Activated CD4-positive, alpha-beta T cell treated with anti-CD3 and anti-CD28 coated beads, Interleukin-10, Interleukin-2, amounts not matched to agents 100 ng/mL and 50 ng/mL, durations not matched to agents 16 hours and 8 hours (primary cell): Measurements from ENCODE around the gene ABR.
"Not testable (repeated sequence)": the region's sequence is repeated elsewhere in the genome, so short reads cannot be mapped to it uniquely, and the experiment has no call there.

Experiments used
- DNase-seq: peaks from one replicate; pipeline ENCODE4 v3.0.0-alpha.2; 2020

The ABR gene

DNA sequence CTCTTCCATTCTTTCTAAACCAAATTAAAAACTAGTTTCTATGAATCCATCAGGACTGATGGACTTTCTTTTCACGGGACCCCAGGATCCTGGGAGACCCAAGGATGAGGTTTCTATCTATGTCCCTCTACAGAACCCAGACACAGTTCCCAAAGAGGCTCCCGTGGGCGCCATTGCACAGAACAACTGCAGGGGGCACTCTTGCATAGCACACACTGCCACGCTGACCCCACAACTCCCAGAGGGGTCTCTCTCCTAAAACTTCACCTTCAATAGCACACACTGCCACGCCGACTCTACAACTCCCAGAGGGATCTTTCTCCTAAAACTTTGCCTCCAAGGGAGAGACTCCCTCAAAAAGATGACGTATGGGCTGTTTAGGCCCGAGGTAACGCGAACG, 9.0 kb downstream of the ABR start:
- no peak for DNase-seq

- no peak for DNase-seq
Measured at GRCh38 chr17:1169929-1170312, 9.9 kb downstream of the ABR start.

DNA sequence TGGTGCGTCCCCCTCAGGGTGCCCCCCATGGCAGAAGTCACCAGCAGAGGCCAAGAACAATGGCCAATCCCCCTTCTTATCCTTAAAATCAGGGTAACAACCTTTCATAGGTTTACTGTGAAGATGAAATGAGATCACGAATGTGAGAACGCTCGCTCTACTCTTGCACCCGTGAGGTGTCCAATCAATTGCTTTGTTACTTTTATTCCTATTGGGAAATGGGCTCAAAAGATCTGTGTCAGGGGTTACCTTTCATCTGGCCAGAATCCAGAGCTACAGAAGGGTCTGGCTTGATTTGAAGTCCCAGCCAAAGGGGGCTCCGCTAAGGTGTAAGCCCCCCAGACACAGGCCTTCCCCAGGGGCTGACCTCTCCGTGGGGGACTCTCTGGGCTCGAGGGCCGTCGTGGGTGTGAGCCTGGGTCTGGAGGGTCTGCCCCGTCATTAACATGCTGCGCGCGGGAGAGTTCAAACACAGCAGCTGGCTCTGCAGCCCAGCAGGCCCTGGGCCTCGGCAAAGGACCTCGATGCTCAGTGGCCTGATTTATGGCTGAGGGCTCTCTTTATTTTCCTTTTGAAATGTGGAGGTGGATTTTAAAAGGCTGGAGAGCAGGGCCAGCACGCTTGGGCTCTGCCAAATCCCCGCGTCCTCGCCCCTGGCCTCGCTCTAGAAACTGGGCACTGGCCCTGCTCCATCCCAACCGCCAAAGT, 10.4 kb downstream of the ABR start:
- DNase-seq, result no peak

DNA sequence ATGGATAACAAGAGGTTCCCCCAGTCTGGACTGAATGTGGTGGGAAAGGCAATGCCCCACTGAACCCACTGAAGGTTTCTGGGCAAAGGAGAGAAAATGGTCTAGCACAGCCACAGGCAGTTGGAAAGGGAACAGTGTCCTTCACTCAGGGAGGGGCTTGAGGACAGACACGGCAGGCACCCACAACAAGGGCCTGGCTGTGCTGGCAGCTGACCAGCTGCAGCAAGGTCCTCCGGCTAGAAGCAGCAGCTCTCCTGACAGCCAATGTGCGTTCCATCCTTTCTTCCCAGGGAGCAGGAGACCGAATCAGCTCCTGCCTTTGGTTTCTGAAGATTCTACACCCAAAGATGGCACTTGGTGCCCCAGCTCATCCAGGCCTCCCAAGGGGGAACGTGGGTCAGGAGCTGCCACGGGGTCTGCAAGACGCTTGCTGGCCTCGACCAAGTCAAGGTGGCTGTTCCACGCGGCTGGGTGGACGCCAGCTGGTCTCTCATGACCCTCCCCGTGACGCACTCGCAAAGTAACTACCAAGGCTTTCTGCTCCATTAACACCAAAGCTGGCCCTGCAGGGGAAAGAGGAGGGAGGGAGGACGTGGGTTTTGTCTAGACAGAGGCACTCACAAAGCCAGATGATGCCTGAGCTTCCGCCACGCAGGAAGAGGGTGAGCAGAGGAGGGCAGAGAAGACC, 11.1 kb downstream of the ABR start:
- no peak for DNase-seq

DNA sequence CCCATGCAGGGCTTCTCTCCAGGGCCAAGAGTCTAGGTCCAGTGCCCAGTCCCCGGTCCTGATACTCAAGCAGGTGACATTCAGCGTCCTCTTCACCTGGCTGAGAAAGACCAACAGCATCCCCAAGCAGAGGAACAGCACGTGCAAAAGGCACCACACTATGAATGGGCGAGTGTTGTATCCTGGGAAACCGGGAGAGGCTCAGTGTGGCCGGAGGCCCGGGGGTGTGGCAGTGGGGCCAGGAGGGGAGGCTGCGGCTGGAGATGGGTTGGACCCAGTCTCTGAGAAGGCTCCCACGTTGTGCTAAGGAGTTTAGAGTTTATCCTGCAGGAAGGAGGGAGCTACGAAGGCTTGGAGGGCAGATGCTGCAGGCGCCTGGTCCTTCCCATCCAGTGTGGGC, 13.5 kb downstream of the ABR start:
- DNase-seq, result no peak

GRCh38 chr17:1165836-1166235, 13.9 kb downstream of the ABR start:
- no peak for DNase-seq

DNA sequence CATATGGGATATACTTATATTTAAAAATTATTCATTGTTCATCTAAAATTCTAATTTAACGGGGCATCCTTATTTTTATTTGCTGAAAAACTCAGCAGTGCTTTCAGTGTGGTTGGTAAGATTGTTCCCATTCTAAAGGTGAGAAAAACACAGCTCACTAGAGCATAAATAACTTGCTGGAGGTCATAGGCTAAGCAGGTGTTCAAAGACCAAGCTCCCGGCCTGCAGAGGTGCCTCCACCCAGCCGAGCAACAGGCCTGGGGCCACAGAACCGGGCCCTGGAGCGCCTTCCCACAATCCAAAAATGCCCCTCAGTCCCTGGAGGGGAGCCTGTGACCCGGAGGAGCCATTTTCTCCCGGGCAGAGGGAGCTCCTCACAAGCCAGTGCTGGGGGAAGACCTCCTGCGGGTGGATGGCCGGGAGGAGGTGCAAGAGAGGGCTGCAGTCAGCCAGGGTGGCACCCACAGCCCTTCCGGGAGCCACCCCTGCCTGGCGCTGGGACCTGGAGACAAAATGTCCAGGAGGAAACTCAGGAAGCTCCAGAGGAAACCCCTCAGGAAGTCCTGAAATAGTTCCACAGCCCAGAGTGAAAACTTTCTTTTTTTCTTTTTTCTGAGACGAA, 14.7 kb downstream of the ABR start:
- no peak for DNase-seq

- DNase-seq, result no peak
Measured at GRCh38 chr17:1162116-1162855, 17.5 kb downstream of the ABR start.

- DNase-seq, result no peak
Measured at GRCh38 chr17:1160591-1161390, 19.0 kb downstream of the ABR start.

- DNase-seq, result no peak
Measured at GRCh38 chr17:1159431-1160180, 20.2 kb downstream of the ABR start.

GRCh38 chr17:1158879-1159278, 20.9 kb downstream of the ABR start:
- DNase-seq, result no peak

DNA sequence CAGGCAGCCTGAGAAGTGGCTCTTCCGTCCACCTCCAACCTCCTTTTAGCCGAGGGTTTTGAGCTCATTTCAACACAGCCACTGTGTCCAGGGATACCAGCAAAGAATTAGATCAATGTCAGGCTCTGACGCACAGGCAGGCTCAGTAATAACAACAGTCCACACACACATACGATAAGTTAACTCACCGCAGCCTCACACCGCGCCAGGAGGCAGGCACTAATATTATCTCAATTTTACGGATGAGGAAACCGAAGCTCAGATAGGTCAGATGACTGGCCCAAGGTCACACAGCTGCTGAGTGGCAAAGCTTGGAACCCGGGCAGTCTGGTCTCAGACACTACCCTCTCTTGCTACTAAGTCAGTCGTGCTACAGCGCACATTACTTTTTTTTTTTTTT, 22.9 kb downstream of the ABR start:
- DNase-seq, result no peak

- DNase-seq, result no peak
Measured at GRCh38 chr17:1154704-1155103, 25.1 kb downstream of the ABR start.

DNA sequence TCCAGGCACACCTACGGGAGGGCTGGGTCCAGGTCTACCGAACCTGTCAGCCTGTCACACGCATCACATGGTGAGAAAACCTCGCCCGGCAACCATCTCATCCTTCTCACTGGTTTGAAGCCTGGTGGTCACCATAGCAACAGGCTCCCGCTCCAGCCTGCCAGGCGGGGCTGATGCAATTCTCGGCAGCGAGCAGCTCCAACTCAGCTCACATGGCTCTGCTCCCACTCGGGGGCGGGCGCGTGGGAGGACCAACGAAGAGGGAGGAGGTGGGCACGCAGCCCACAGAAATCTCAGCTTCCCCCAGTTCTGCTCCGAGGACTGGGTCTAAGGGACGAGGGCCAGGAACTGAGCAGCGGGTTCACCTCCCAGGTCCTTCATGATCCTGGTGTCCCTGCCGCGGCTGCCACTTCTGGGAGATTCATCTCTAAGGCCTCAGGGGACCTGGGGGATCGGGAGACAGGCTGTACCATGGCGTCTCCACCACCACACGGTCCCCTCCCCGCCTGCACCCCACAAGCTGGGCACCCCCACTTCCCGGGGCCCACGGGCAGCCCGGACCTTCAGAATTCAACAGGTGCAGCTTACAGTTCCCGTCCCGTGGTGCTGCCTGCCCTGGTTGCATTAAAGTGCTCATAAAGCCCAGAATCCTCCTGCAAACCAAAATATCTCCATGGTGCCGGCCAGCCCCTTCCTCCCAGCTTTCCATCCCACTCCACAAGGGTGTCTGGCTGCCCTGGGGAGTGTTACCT, 25.8 kb downstream of the ABR start:
- no peak for DNase-seq

GRCh38 chr17:1152582-1152981, 27.2 kb downstream of the ABR start:
- DNase-seq, result not testable (repeated sequence)

DNA sequence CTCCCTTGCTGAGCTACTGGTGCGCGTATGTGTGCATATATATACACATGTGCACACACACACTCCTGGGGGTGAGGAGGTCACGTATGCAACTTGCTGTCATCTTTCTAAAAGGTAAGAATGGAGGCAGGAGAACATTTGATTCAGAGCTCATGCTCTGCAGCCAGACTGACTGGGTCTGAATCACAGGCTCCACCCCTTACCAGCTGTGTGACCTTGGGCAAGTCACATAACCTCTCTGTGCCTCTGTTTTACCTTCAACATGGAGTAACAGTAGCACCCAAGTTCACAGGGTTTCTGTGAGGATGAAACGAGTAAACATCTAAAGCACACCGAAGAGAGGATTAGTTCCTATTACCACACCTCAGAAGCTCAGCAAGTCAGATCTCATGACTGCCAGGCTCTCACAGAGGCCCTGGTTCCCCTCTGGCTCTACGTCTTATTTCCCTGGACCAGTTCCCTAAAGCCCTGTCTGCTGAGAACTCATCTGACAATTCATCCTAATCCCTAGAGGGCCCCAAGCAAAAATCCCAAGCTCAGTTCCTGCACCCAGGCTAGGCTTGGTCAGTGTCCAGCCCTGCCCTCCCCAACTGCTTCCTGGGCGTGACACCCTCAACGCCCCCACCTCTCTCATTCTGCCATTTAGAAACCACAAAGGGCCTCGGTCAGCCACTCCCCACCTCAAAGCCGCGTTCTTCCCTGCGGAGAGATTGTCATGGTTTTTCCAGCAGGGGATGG, 28.7 kb downstream of the ABR start:
- no peak for DNase-seq

- DNase-seq, result no peak
Measured at GRCh38 chr17:1149869-1150268, 29.9 kb downstream of the ABR start.

DNA sequence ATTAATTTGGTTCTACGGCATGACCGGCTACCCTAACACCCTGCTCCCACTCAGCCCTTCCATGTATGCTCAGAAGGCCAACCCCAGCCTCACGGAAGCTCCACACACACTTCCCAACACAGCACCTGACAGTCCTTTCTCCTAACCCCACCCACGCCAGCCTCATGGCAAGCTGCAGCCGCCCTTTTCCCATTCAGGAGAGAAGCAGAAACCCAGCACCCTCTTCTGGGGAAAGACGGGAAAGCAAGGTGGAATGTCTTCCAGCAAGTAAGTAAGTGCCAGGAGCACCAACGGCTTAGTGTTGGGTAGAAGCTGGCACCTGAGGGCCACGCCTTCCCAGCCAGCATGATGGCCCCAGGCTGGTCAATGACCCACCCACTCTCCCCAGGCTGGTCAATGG, 32.1 kb downstream of the ABR start:
- DNase-seq, result no peak

DNA sequence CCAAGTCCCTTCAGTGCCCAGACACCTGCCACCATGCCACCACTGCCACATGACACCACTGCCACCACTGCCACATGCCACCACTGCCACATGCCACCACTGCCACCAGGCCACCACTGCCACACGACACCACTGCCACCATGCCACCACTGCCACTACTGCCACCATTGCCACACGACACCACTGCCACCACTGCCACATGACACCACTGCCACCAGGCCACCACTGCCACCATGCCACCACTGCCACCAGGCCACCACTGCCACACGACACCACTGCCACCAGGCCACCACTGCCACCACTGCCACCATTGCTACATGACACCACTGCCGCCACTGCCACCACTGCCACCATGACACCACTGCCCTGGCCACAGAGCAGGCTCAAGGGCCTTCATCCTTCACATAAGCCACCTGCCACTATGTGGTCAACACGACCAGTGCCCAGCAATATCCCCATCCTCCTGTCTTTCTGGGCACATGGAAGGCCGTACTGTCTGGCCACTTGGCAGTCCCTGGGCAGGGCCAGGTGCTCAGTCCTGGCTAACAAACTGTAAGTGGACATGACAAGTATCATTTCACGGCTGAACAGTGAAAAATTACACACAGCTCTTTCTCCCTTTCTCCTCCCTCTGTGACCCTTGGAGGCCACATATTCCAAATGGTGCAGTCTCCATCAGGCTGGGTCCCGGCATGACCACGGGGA, 33.1 kb downstream of the ABR start:
- no peak for DNase-seq
